EH (cell line): ENCODE results near the gene MAGI2.

Experiments
- DNase-seq: peaks from one replicate; pipeline ENCODE4 v3.0.0-alpha.2; 2015; ENCODE audit warnings: low read depth

The MAGI2 gene

GRCh38 chr7:78412216-78412858 lies 1041.1 kb downstream of the MAGI2 start:
- peak; percentile 61 for DNase-seq

- DNase-seq = no peak
These were observed 1046.4 kb downstream of the MAGI2 start for GRCh38 chr7:78407031-78407430.

- DNase-seq = no peak
These were observed 1046.9 kb downstream of the MAGI2 start for GRCh38 chr7:78406531-78406930.

GRCh38 chr7:78402096-78402495 lies 1051.4 kb downstream of the MAGI2 start:
- no peak for DNase-seq

GRCh38 chr7:78400038-78400437 lies 1053.4 kb downstream of the MAGI2 start:
- DNase-seq = no peak

GRCh38 chr7:78399033-78399769 lies 1054.3 kb downstream of the MAGI2 start:
- peak; percentile 42 for DNase-seq

GRCh38 chr7:78398576-78398975 lies 1054.9 kb downstream of the MAGI2 start:
- DNase-seq = no peak

GRCh38 chr7:78398081-78398480 lies 1055.4 kb downstream of the MAGI2 start:
- DNase-seq = no peak

GRCh38 chr7:78396210-78396609 lies 1057.3 kb downstream of the MAGI2 start:
- DNase-seq = no peak

- peak; percentile 61 for DNase-seq
These were observed 1058.0 kb downstream of the MAGI2 start for GRCh38 chr7:78395298-78396036.

- DNase-seq = no peak
These were observed 1064.4 kb downstream of the MAGI2 start for GRCh38 chr7:78389022-78389421.

GRCh38 chr7:78386520-78386919 lies 1066.9 kb downstream of the MAGI2 start:
- no peak for DNase-seq

- DNase-seq = peak; percentile 41
These were observed 1070.2 kb downstream of the MAGI2 start for GRCh38 chr7:78383096-78383880.

- DNase-seq = peak; percentile 64
These were observed 1074.3 kb downstream of the MAGI2 start for GRCh38 chr7:78379148-78379547.

- DNase-seq = no peak
These were observed 1075.9 kb downstream of the MAGI2 start for GRCh38 chr7:78377532-78377931.

GRCh38 chr7:78370936-78371335 lies 1082.5 kb downstream of the MAGI2 start:
- no peak for DNase-seq

- peak; percentile 45 for DNase-seq
These were observed 1084.7 kb downstream of the MAGI2 start for GRCh38 chr7:78368771-78369170.

GRCh38 chr7:78367280-78367773 lies 1086.1 kb downstream of the MAGI2 start:
- DNase-seq = no peak

GRCh38 chr7:78363866-78364265 lies 1089.6 kb downstream of the MAGI2 start:
- no peak for DNase-seq

- no peak for DNase-seq
These were observed 1093.6 kb downstream of the MAGI2 start for GRCh38 chr7:78359836-78360235.

GRCh38 chr7:78357709-78358108 lies 1095.8 kb downstream of the MAGI2 start:
- no peak for DNase-seq

- no peak for DNase-seq
These were observed 1097.6 kb downstream of the MAGI2 start for GRCh38 chr7:78355834-78356233.
